AG04450 (cell line): ENCODE measurements around the gene ISG15. TPM values are rescaled to one million over a fixed set of nuclear protein-coding genes. Genes with fewer than 3 reads are reported as not detected.
A peak's percentile ranks its signal among the peaks of the same experiment; 100 is the strongest.

Experiments
- CTCF ChIA-PET: fragments of 300-600, 350-600 bp; formaldehyde crosslinking; extraction: SDS; loops from one replicate; lab custom pipeline; 2022; ENCODE audit warnings: antibody characterized with exemption, inconsistent platforms; lab: Charles Lee
- POLR2A ChIA-PET: fragments of 350-600 bp; formaldehyde crosslinking; extraction: SDS; loops from one replicate; lab custom pipeline; 2021; ENCODE audit warnings: antibody characterized with exemption, inconsistent platforms; lab: Yijun Ruan, JAX
- DNase-seq: peaks from one replicate; pipeline ENCODE4 v3.0.0-alpha.2; 2011; ENCODE audit warnings: low read depth, low spot score
- H3K27ac ChIP-seq: one replicate; pipeline ENCODE4 v1.5.1; 2012; ENCODE audit warnings: low read depth, low read length, control low read depth
- H3K27me3 ChIP-seq: one replicate; pipeline ENCODE4 v1.6.0; 2012; ENCODE audit warnings: low read length; ENCODE audit not compliant: control insufficient read depth, insufficient read depth
- H3K4me3 ChIP-seq: 2 replicates; pipeline ENCODE4 v1.5.1; 2011; ENCODE audit warnings: mild to moderate bottlenecking, low read depth, low read length, control low read depth
- H3K9me3 ChIP-seq: 2 replicates; pipeline ENCODE4 v1.5.1; 2012; ENCODE audit warnings: low read length; ENCODE audit not compliant: control insufficient read depth, insufficient read depth
- polyA plus RNA-seq: library from polyadenylated mRNA; depleted of rRNA; stranded (reverse); fragments of >200 nt; gene quantifications from 2 replicates; pipeline ENCODE4 v1.2.3, GENCODE V29; 2011
- TF ChIP-seq, protein P1 (sequence below): IDR thresholded peaks from 2 replicates; pipeline ENCODE4 v1.5.1; 2011; ENCODE audit warnings: low read depth, low read length, control low read depth, inconsistent platforms

ISG15 gene
- polyA plus RNA-seq, 1 experiment, result 22.4 TPM

DNA sequence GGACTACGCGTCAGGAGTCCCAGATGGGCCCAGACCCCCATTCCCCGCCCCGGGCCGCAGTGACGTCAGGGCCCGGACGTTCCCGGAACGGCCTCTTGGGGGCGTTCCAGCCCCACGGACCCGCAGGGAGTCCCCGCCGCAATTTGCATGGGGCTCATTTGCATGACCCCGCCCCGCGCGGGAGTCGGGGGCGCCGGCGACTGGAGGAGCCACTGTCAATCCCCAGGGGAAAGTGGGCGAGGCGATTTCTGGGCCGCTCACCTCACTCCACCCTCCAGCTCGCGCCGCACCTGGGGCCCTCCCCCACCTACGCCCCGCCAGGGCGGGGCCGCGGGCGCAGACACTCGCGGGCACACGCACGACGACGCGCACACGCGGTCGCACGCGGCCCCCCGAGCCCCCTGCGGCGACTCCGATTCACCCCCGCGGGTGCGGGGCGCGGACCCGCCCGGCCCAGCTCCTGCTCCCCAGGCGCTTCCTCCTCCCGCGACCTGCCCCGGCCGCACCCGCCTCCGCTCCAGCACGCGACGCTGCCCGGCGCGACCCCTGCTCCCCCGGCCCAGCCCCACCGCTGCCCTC, 19.8 kb downstream of the ISG15 start:
- H3K9me3 ChIP-seq, result no peaks in the 10 kb centered on the region; the same call in 1 of the 2 replicates

DNA sequence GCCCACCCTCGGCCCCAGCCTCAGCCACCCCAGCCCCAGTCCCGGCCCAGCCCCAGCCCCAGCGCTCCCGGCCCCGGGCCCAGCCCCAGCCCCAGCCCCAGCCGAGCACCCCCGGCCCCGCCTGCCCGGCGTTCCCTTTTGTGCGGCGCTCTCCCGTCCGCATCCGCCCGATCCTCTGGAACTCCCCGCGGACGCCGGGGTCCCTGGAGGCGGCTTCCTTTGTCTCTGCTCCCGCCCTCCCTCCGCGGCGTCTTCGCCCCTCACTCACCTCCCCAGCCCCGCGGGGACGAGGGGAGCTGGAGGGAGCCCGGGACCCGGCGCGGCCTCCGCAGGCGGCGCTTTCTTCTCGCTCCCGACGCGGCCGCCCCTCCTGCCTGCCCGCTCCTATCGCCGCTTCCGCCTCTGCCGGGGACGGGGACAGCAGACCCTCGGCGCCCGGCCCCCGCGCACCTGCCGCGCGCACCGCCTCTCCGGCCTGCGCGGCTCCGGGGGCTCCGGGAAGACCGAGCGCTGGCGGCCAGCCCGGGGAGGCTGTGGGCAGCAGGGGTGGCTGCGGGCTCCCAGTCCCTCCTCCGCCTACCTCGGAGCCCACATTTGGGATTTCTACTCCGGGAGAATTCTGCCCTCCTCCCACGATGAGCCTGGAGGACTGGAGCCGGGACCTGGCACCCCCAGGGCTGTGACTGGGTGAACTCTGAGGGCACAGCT, 20.6 kb downstream of the ISG15 start:
- H3K27ac ChIP-seq, result no peak overlapping the region
- DNase-seq, result no peak
- no peaks in the 10 kb centered on the region for H3K27me3 ChIP-seq
- ChIA-PET POLR2A (no interaction called here), CTCF (interaction anchor here (0.6 kb wide), 1 partner anchor 647 kb away, joined by 3 read pairs; no protein-coding TSS in a partner anchor)
- no peak overlapping the region for H3K4me3 ChIP-seq
- H3K9me3 ChIP-seq, result no peaks in the 10 kb centered on the region; the same call in 1 of the 2 replicates
- TF ChIP-seq, protein P1, sequence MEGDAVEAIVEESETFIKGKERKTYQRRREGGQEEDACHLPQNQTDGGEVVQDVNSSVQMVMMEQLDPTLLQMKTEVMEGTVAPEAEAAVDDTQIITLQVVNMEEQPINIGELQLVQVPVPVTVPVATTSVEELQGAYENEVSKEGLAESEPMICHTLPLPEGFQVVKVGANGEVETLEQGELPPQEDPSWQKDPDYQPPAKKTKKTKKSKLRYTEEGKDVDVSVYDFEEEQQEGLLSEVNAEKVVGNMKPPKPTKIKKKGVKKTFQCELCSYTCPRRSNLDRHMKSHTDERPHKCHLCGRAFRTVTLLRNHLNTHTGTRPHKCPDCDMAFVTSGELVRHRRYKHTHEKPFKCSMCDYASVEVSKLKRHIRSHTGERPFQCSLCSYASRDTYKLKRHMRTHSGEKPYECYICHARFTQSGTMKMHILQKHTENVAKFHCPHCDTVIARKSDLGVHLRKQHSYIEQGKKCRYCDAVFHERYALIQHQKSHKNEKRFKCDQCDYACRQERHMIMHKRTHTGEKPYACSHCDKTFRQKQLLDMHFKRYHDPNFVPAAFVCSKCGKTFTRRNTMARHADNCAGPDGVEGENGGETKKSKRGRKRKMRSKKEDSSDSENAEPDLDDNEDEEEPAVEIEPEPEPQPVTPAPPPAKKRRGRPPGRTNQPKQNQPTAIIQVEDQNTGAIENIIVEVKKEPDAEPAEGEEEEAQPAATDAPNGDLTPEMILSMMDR, result no peak

More for the DNA sequence above, 19.8 kb downstream of the ISG15 start:
- Histone ChIP-seq H3K27ac (no peak overlapping the region), H3K27me3 (no peaks in the 10 kb centered on the region), H3K4me3 (peak overlapping the region; percentile 25; the same call in 1 of the 2 replicates)
- TF ChIP-seq, protein P1, result peak; percentile 65
- DNase-seq, result peak; percentile 24
- CTCF ChIA-PET, result no interaction called here
- POLR2A ChIA-PET, result interaction anchor here (1.4 kb wide), 1 partner anchor 14 kb away, joined by 5 read pairs; no protein-coding TSS in a partner anchor

DNA sequence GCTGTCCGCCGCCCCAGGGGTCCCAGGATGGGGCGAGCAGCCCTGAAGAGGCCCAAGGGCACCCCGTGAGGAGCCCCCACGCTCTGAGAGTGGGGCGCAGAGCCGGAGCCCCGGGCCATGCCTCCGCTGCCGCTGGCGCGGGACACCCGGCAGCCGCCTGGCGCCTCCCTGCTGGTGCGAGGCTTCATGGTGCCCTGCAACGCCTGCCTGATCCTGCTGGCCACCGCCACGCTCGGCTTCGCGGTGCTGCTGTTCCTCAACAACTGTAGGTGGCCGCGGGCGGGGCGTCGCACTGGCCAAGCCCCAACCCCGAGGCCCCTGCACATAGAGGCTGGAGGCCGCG, 21.1 kb downstream of the ISG15 start:
- Histone ChIP-seq H3K4me3 (no peak overlapping the region), H3K27ac (no peak overlapping the region), H3K9me3 (no peaks in the 10 kb centered on the region; the same call in 1 of the 2 replicates), H3K27me3 (no peaks in the 10 kb centered on the region)
- TF ChIP-seq, protein P1, result no peak
- ChIA-PET CTCF (interaction anchor here (0.6 kb wide), 1 partner anchor 647 kb away, joined by 3 read pairs; no protein-coding TSS in a partner anchor), POLR2A (no interaction called here)
- no peak for DNase-seq

DNA sequence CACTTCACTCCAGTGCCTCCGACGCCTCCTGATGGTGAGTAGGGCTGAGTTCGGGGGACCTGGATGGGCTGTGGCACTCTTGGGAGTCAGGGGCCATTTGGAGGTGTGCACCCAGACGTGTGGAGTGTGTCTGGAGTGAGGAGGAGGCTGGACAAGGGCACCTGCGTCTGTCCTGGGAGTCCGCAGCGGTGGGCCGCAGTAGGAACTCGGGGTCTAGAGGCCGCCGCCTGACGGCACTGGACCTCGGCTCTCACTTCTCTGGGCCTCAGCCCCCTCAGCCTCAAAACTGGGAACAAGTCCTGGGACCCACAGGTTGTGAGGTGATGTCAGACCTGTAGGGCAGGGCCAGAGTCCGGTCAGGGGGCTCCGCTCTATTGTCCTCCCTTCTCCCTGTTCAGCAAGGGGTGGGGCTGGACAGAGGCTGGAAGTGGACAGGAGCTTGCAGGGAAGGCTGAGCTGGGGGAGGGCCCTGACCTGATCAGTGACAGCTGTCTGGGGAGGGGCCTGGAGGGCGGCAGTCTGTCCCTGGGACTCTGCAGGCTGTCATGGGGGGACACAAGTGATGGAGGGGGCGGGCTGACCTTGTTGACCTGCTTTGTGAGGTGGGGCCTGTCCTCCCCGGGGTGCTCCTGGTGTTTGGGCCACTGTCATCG, 22.1 kb downstream of the ISG15 start:
- Histone ChIP-seq H3K4me3 (no peak overlapping the region), H3K9me3 (no peaks in the 10 kb centered on the region; the same call in 1 of the 2 replicates), H3K27ac (no peak overlapping the region), H3K27me3 (no peaks in the 10 kb centered on the region)
- ChIA-PET CTCF (no interaction called here), POLR2A (no interaction called here)
- no peak for DNase-seq
- TF ChIP-seq, protein P1, result no peak
